Small intestine (tissue), 7 donors: ENCODE measurements around the gene FER. TPM values are rescaled to one million over a fixed set of nuclear protein-coding genes. Genes with fewer than 3 reads are reported as not detected.
A peak's percentile ranks its signal among the peaks of the same experiment; 100 is the strongest.

Experiments
- DNase-seq, 2 donors: peaks; one replicate each; pipeline versions ENCODE4 v3.0.0 to v3.0.0-alpha.2; 2013
- FAIRE-seq: peaks from 2 replicates; lab custom pipeline; 2012; peaks lifted over from hg19 to GRCh38; lab: Jason Lieb, UNC
- H3K27ac ChIP-seq, 3 donors: one replicate each; pipeline ENCODE4 v1.5.1; 2013; ENCODE audit warnings: low read length in 2 of 3, mild to moderate bottlenecking in 2 of 3, control low read depth in 1 of 3, inconsistent platforms in 1 of 3, low read depth in 1 of 3, moderate library complexity in 1 of 3
- H3K27me3 ChIP-seq, 3 donors: one replicate each; pipeline ENCODE4 v1.6.1; 2013; ENCODE audit warnings: low read length in 3 of 3, inconsistent platforms in 1 of 3; ENCODE audit not compliant: control insufficient read depth in 3 of 3, insufficient read depth in 3 of 3
- H3K36me3 ChIP-seq, 3 donors: one replicate each; pipeline ENCODE4 v1.6.1; 2013; ENCODE audit warnings: low read length in 3 of 3, inconsistent platforms in 1 of 3, low read depth in 1 of 3, mild to moderate bottlenecking in 1 of 3, moderate library complexity in 1 of 3; ENCODE audit not compliant: control insufficient read depth in 3 of 3, insufficient read depth in 2 of 3
- H3K4me1 ChIP-seq, 3 donors: one replicate each; pipeline ENCODE4 v1.6.1; 2013; ENCODE audit warnings: low read length in 2 of 3, inconsistent platforms in 1 of 3, low read depth in 1 of 3, mild to moderate bottlenecking in 1 of 3, moderate library complexity in 1 of 3; ENCODE audit not compliant: control insufficient read depth in 3 of 3, insufficient read depth in 2 of 3
- H3K4me3 ChIP-seq, 3 donors: one replicate each; pipeline ENCODE4 v1.5.1; 2013; ENCODE audit warnings: low read length in 3 of 3, control low read depth in 1 of 3, inconsistent platforms in 1 of 3, low read depth in 1 of 3, mild to moderate bottlenecking in 1 of 3, moderate library complexity in 1 of 3
- H3K9me3 ChIP-seq, 2 donors: one replicate each; pipeline ENCODE4 v1.6.1; 2013; ENCODE audit warnings: low read depth in 1 of 2, low read length in 1 of 2; ENCODE audit not compliant: control insufficient read depth in 2 of 2, insufficient read depth in 1 of 2
- WGBS, 3 donors: extraction: QIAGEN DNeasy Blood & Tissue Kit; methylation state at CpG; one replicate each; pipeline ENCODE4 v1.1.7; 2013; 5-methylcytosine and 5-hydroxymethylcytosine counted together
- polyA plus RNA-seq, 4 donors: library from polyadenylated mRNA; stranded (reverse) in 3 of 4; unstranded in 1 of 4; fragments of 200-250 nt in 3 of 4; fragments of 120-200 nt in 1 of 4; gene quantifications; one replicate each; pipeline versions ENCODE4 v1.2.1 to v1.2.3, GENCODE V29; 2013
- donor health status: healthy with polysubstance abuse.
- donor health status: control.
- donor health status: control.
- donor health status: Bipolar disorder and iron deficiency.
- donor health status: healthy.

Gene FER
- polyA plus RNA-seq, 4 donors: 1.1 to 5.0 (median 2.3) TPM

DNA sequence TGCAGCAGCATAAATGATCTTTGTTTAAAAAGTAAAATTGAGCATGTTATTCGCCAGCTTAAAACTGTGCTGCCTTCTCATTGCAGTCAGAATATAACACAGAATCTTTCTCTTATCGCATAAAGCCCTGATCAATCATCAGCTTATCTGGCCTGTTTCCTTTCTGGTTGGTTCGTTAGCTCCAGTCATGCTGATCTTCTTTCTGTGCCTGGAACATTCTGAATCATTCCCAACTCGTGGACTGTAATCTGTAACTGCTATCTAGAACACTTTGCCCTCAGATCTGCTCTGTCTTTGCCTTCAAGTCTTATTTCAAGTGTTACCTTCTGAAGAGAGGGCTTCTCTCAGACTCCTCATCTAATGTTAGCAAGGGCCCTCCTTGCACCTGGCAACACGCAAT, 11.9 kb upstream of the FER start:
- Histone ChIP-seq H3K27me3 (no peaks in the 10 kb centered on the region), H3K27ac (no peak overlapping the region), H3K36me3 (no peaks in the 10 kb centered on the region), H3K9me3 (no peaks in the 10 kb centered on the region), H3K4me3 (no peak overlapping the region), H3K4me1 (no peaks in the 10 kb centered on the region)
- FAIRE-seq (no peak), DNase-seq (peak in 1 of 2 donors; percentile 76)
- WGBS, 3 donors: 24 to 52% (median 39%) methylated on average over 5 of the region's 5 CpGs

DNA sequence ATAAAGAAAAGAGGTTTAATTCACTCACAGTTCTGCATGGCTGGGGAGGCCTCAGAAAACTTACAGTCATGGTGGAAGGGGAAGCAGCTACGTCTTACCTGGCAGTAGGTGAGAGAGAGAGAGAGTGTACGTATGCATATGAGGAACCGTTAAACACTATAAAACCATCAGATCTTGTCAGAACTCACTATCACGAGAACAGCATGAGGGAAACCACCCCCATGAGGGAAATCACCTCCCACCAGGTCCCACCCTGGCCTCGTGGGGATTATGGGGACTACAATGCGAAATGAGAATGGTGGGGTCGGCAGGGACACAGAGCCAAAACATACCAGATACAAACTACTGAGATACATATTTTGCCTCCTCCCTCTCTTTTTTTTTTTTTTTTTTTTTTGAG, 10.8 kb upstream of the FER start:
- H3K9me3 ChIP-seq: no peaks in the 10 kb centered on the region
- DNase-seq (no peak), FAIRE-seq (no peak)
- H3K27ac ChIP-seq: no peak overlapping the region
- no peaks in the 10 kb centered on the region for H3K27me3 ChIP-seq
- WGBS, 3 donors: 80 to 82% (median 81%) methylated on average over 7 of the region's 7 CpGs
- H3K4me3 ChIP-seq: no peak overlapping the region
- H3K4me1 ChIP-seq: no peaks in the 10 kb centered on the region
- H3K36me3 ChIP-seq: no peaks in the 10 kb centered on the region

DNA sequence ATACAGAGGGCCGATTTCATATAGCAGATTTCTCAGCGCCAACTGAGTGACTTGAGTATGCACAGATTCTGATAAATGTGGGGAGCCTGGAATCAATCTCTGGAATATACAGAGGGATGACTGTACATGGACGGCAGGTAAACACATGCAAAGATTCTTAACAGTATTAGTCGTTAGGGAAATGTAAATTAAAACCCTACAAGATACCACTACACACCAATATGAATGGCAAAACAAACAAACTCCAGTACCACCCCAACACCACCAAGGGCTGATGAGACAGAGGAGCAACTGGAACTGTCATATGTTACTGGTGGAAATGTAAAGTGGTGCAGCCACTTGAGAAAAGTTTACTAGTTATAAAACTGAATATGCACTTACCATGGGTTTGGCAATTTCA, 8.3 kb upstream of the FER start:
- Histone ChIP-seq H3K4me3 (no peak overlapping the region), H3K9me3 (no peaks in the 10 kb centered on the region), H3K27me3 (no peaks in the 10 kb centered on the region), H3K36me3 (no peaks in the 10 kb centered on the region), H3K27ac (no peak overlapping the region), H3K4me1 (no peaks in the 10 kb centered on the region)
- DNase-seq (no peak), FAIRE-seq (no peak)
- 82 to 91% (median 83%) methylated on average over 4 of the region's 4 CpGs for WGBS, 3 donors

DNA sequence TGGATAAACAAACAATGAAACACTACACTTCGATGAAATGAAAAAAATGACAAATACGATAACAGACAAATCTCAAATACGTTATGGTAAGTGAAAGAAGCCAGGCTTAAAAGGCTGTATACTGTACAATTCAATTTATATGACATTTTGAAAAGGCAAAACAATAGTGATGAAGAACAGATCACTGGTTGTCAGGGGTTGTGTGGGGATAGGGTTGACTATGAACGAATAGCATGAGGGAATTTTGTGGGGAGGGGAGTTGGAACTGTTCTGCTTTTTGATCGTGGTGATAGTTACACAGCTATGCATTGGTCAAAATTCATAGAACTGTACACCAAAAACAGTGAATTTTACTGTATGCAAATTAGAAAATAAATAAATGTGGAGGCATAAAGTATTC, 7.8 kb upstream of the FER start:
- Histone ChIP-seq H3K9me3 (no peaks in the 10 kb centered on the region), H3K27ac (no peak overlapping the region), H3K4me3 (no peak overlapping the region), H3K36me3 (no peaks in the 10 kb centered on the region), H3K27me3 (no peaks in the 10 kb centered on the region), H3K4me1 (no peaks in the 10 kb centered on the region)
- no peak for DNase-seq
- FAIRE-seq: no peak
- 71 to 88% (median 83%) methylated on average over 5 of the region's 5 CpGs for WGBS, 3 donors

DNA sequence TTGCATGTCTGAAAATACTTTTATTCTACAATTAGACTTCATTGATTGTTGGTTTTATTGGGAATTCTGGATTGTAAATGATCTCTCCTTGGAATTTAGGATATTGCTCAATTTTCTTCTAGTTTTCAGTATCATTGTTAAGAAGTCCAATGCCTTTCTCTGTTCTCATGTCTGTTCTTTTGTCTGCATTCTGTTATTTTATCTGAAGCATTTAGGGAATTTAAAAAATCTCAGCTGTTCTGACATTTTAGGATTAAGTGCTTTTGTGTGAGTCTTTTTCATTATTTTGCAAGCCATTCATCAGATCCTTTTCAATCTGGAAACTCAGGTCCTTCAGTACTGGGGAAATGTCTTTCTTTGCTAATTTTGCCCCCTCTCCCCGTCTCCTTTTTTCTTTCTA, 4.4 kb upstream of the FER start:
- Histone ChIP-seq H3K27me3 (no peaks in the 10 kb centered on the region), H3K4me3 (no peak overlapping the region), H3K36me3 (no peaks in the 10 kb centered on the region), H3K9me3 (no peaks in the 10 kb centered on the region), H3K4me1 (no peaks in the 10 kb centered on the region), H3K27ac (no peak overlapping the region)
- WGBS, 3 donors: 85 to 95% (median 88%) methylated on average over 1 of the region's 1 CpG
- no peak for DNase-seq
- no peak for FAIRE-seq

DNA sequence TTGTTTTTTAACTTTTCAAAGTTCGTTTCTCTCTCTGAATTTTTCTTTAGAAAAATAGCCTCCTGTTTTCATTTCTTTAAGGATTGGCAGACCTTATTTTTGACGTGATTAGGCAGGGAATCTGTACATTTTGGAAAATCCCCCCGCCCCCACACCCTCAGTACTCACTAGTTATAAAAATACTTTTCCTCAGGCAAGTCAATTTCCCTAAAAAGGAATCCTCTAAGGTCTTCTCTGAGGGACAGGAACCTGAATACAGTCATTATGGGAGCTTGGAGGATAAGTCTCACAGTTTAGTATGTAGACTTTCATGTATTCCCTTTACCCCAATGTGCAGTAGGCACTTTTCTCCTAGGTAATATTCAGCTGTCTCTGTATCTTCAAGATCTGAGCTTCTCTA, 3.9 kb upstream of the FER start:
- FAIRE-seq (no peak), DNase-seq (no peak)
- no peaks in the 10 kb centered on the region for H3K27me3 ChIP-seq
- no peak overlapping the region for H3K27ac ChIP-seq
- no peak overlapping the region for H3K4me3 ChIP-seq
- H3K36me3 ChIP-seq: no peaks in the 10 kb centered on the region
- 77 to 84% (median 78%) methylated on average over 3 of the region's 3 CpGs for WGBS, 3 donors
- H3K9me3 ChIP-seq: no peaks in the 10 kb centered on the region
- no peaks in the 10 kb centered on the region for H3K4me1 ChIP-seq

DNA sequence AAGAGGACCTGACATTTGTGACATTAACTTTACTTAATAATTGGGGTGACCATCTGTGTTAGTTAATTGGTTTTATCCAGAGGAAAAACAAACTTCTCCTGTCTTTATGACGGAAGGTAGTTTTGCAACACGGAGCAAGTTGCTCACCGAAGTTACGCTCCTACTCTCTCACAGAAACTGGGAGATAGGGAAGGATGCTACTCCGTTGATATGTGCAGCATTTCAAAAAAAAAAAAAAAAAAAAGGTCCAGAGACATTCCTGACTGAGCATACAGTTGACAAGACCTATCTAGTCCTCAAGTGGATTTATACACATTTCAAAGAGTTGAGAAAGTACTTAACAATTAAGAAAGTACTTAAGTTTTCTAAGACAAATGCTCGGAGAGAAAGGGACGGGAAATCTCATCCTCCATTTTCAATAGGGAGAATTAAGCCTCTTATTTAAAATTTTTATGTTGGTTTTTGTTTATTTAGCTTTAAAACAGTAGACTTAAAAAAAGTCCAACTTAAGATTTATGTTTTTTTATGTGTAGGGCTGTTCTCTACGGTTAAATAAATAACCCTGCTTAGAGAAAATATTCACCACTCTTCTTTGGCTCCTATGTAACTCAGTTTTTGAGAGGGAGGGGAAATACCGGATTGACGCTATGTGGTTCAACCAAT, 455 bp upstream of the FER start:
- DNase-seq (peak in 1 of 2 donors; percentile 8), FAIRE-seq (peak; percentile 36)
- Histone ChIP-seq H3K4me3 (peak overlapping the region in 2 of 3 donors; percentile 87 to 96), H3K4me1 (peaks cover 0 to 2% (median 0%) of the 10 kb centered on the region in 3 donors), H3K36me3 (no peaks in the 10 kb centered on the region), H3K27ac (peak overlapping the region in 2 of 3 donors; percentile 97 to 99), H3K27me3 (no peaks in the 10 kb centered on the region), H3K9me3 (no peaks in the 10 kb centered on the region)
- 51 to 67% (median 60%) methylated on average over 10 of the region's 10 CpGs for WGBS, 3 donors

DNA sequence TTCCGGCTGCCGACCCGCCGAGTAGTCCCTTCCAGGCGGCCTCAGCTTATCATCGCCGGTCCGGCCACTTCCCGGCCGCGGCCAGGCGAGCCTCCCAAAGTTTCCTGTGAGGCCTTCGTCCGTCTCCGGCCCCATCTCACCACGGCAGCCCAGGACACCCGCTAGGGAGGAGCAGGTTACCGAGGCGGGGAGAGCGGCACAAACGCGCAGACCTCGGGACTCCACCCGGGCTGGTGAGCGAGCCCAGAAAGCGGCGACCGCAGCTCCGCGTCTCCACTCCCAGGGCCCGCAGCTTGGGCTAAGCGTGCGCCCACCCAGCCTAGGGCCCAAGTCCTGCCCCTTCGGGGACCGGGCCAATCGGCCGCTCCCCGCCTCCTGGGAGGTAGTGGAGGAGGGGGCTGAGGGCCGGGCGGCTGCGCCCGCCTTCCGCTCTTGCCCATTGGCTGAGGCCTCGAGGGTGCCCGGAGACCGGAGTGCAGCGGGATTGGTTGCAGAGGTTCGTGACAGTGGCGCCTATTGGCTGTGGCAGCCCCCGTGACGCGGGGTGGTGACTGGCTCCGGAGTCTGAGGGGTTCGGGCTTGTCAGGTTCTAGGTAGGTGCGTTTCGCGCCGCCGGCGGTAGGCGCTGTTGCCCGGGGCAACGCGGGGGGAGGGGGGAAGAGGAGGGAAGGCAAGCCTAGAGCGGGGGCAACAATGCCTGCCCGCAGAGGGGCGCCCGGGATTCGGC, 867 bp downstream of the FER start:
- DNase-seq (peak; percentile 99), FAIRE-seq (peak; percentile 26)
- Histone ChIP-seq H3K36me3 (no peaks in the 10 kb centered on the region), H3K4me3 (peak overlapping the region; percentile 87 to 96 (median 87)), H3K27ac (peak overlapping the region; percentile 85 to 99 (median 97)), H3K9me3 (no peaks in the 10 kb centered on the region), H3K27me3 (no peaks in the 10 kb centered on the region), H3K4me1 (peaks cover 0 to 2% (median 0%) of the 10 kb centered on the region in 3 donors)
- 0 to 1% (median 1%) methylated on average over 51 to 69 of the region's 69 CpGs for whole genome bisulfite sequencing, 3 donors
